GM23338 (cell line): ENCODE measurements around the gene CDC42BPB. TPM values are rescaled to one million over a fixed set of nuclear protein-coding genes. Genes with fewer than 3 reads are reported as not detected.
"Not testable (repeated sequence)": the region's sequence is repeated elsewhere in the genome, so short reads cannot be mapped to it uniquely, and the experiment has no call there.

ENCODE experiments used
- ATAC-seq: fragments of 200-7000 bp; cut with Tn5 transposase; 3 replicates; pipeline ENCODE4 v1.9.1; 2020
- DNase-seq: peaks from one replicate; pipeline ENCODE4 v3.0.0-alpha.2; 2015; ENCODE audit warnings: low spot score
- H2AFZ ChIP-seq: fragments of 200-600 bp; sonication (generic); 2 replicates; pipeline ENCODE4 v1.8.0; 2016; ENCODE audit warnings: antibody characterized with exemption, mild to moderate bottlenecking, moderate library complexity
- H3F3A ChIP-seq: fragments of 200-600 bp; sonication (generic); replicated peaks from 2 replicates; pipeline ENCODE4 v1.8.0; 2017; ENCODE audit warnings: antibody characterized with exemption, mixed run types, low read depth
- H3K27ac ChIP-seq: fragments of 200-600 bp; sonication (generic); 2 replicates; pipeline ENCODE4 v1.6.1; 2016; ENCODE audit warnings: low read depth
- H3K27me3 ChIP-seq: fragments of 200-600 bp; sonication (generic); 2 replicates; pipeline ENCODE4 v1.8.0; 2016; ENCODE audit warnings: mild to moderate bottlenecking, mixed run types, moderate library complexity; ENCODE audit not compliant: insufficient read depth
- H3K36me3 ChIP-seq: fragments of 200-600 bp; sonication (generic); 2 replicates; pipeline ENCODE4 v1.8.0; 2016; ENCODE audit warnings: mild to moderate bottlenecking; ENCODE audit not compliant: insufficient read depth
- H3K4me1 ChIP-seq: fragments of 200-600 bp; sonication (generic); 2 replicates; pipeline ENCODE4 v1.8.0; 2016; ENCODE audit warnings: mild to moderate bottlenecking, moderate library complexity; ENCODE audit not compliant: insufficient read depth
- H3K4me2 ChIP-seq: fragments of 200-600 bp; sonication (generic); 2 replicates; pipeline ENCODE4 v1.7.1; 2017; ENCODE audit warnings: mixed run types
- H3K4me3 ChIP-seq: fragments of 200-600 bp; sonication (generic); 2 replicates; pipeline ENCODE4 v1.6.1; 2016; ENCODE audit warnings: mixed run types
- H3K79me2 ChIP-seq: fragments of 200-600 bp; sonication (generic); replicated peaks from 2 replicates; pipeline ENCODE4 v1.8.0; 2017; ENCODE audit warnings: mild to moderate bottlenecking; ENCODE audit not compliant: insufficient read depth
- H3K9me2 ChIP-seq: fragments of 200-600 bp; sonication (generic); 2 replicates; pipeline ENCODE4 v1.8.0; 2017; ENCODE audit not compliant: insufficient read depth
- H4K20me1 ChIP-seq: fragments of 200-600 bp; sonication (generic); replicated peaks from 2 replicates; pipeline ENCODE4 v1.8.0; 2017; ENCODE audit warnings: mild to moderate bottlenecking; ENCODE audit not compliant: insufficient read depth
- H3K27ac Mint-ChIP-seq: 2 replicates; pipeline ENCODE4 v1.8.0; 2020; ENCODE audit warnings: inconsistent platforms, mild to moderate bottlenecking, moderate library complexity, mixed read lengths
- H3K27me3 Mint-ChIP-seq: 3 replicates; pipeline ENCODE4 v1.8.0; 2022; ENCODE audit warnings: low read depth, mild to moderate bottlenecking, moderate library complexity, mixed read lengths, inconsistent platforms; ENCODE audit not compliant: insufficient read depth, poor library complexity
- H3K36me3 Mint-ChIP-seq: 3 replicates; pipeline ENCODE4 v1.8.0; 2021; ENCODE audit warnings: low read depth, mild to moderate bottlenecking, inconsistent platforms, moderate library complexity, mixed read lengths
- H3K4me1 Mint-ChIP-seq: 3 replicates; pipeline ENCODE4 v1.8.0; 2020; ENCODE audit warnings: mild to moderate bottlenecking, inconsistent platforms, mixed read lengths
- H3K4me3 Mint-ChIP-seq: 3 replicates; pipeline ENCODE4 v1.8.0; 2021; ENCODE audit warnings: moderate library complexity, mild to moderate bottlenecking, inconsistent platforms, mixed read lengths
- H3K9me3 Mint-ChIP-seq: 3 replicates; pipeline ENCODE4 v1.8.0; 2020; ENCODE audit warnings: moderate library complexity, mild to moderate bottlenecking, inconsistent platforms, mixed read lengths
- CREB1 ChIP-seq: fragments of 250-450 bp; sonication (Bioruptor Pico); IDR thresholded peaks from 2 replicates; pipeline ENCODE4 v1.5.0; 2020; ENCODE audit warnings: low read depth, mild to moderate bottlenecking, moderate library complexity
- ETS1 ChIP-seq: IDR thresholded peaks from 2 replicates; pipeline ENCODE4 v1.6.1; 2016; ENCODE audit warnings: antibody characterized with exemption
- EZH2 ChIP-seq: fragments of 200-600 bp; sonication (generic); IDR thresholded peaks from one replicate; pipeline ENCODE4 v1.8.0; 2017; ENCODE audit warnings: antibody characterized with exemption, mild to moderate bottlenecking, low read depth; ENCODE audit not compliant: unreplicated experiment
- EZH2phosphoT487 ChIP-seq: fragments of 200-600 bp; sonication (generic); IDR thresholded peaks from one replicate; pipeline ENCODE4 v1.8.1; 2018; ENCODE audit warnings: antibody characterized with exemption; ENCODE audit not compliant: unreplicated experiment
- JUNB ChIP-seq: IDR thresholded peaks from one replicate; pipeline ENCODE4 v1.6.1; 2016; ENCODE audit warnings: antibody characterized with exemption; ENCODE audit not compliant: unreplicated experiment
- NANOG ChIP-seq: IDR thresholded peaks from 2 replicates; pipeline ENCODE4 v1.6.1; 2016; ENCODE audit warnings: antibody characterized with exemption, borderline replicate concordance
- REST ChIP-seq: IDR thresholded peaks from one replicate; pipeline ENCODE4 v1.6.1; 2018; ENCODE audit warnings: antibody characterized with exemption; ENCODE audit not compliant: unreplicated experiment
- STAT1 ChIP-seq: IDR thresholded peaks from one replicate; pipeline ENCODE4 v1.6.1; 2016; ENCODE audit warnings: antibody characterized with exemption; ENCODE audit not compliant: unreplicated experiment
- ZNF114 ChIP-seq: fragments of 250-450 bp; sonication (Bioruptor Pico); IDR thresholded peaks from 2 replicates; pipeline ENCODE4 v1.5.0; 2020; ENCODE audit warnings: mild to moderate bottlenecking, moderate library complexity
- ZNF331 ChIP-seq: fragments of 250-450 bp; sonication (Bioruptor Pico); IDR thresholded peaks from 2 replicates; pipeline ENCODE4 v1.5.0; 2020; ENCODE audit warnings: low read depth, mild to moderate bottlenecking, moderate library complexity
- ZNF462 ChIP-seq: fragments of 250-450 bp; sonication (Bioruptor Pico); IDR thresholded peaks from 2 replicates; pipeline ENCODE4 v1.5.0; 2020; ENCODE audit warnings: mild to moderate bottlenecking, moderate library complexity
- polyA plus RNA-seq: library from polyadenylated mRNA; unstranded; fragments of >200 nt; fragmentation: Nextera tagmentation; extraction: Ambion mirVana; gene quantifications from 2 replicates; pipeline ENCODE4 v1.2.1, GENCODE V29; 2016
- total RNA-seq: library from RNA; depleted of rRNA; stranded (reverse); fragments of >200 nt; shearing (Covaris generic); gene quantifications from 2 replicates; pipeline ENCODE4 v1.2.3, GENCODE V29; 2014

CDC42BPB gene
- total and polyA plus RNA-seq, 2 experiments from 2014 or later, result 12.3 to 127 TPM

GRCh38 chr14:102897299-102898027 lies 159.9 kb downstream of the CDC42BPB start:
- Mint-ChIP-seq H3K9me3 (no peaks in the 10 kb centered on the region), H3K27ac (no peak overlapping the region), H3K4me3 (no peak overlapping the region), H3K27me3 (peaks cover 4% of the 10 kb centered on the region), H3K36me3 (no peaks in the 10 kb centered on the region; the same call in 2 of the 3 replicates), H3K4me1 (peaks cover 4% of the 10 kb centered on the region; the same call in 2 of the 3 replicates)
- Histone ChIP-seq H2AFZ (no peak overlapping the region), H3K4me1 (no peaks in the 10 kb centered on the region), H3K4me2 (no peak overlapping the region), H4K20me1 (no peaks in the 10 kb centered on the region), H3K36me3 (no peaks in the 10 kb centered on the region), H3K27me3 (no peaks in the 10 kb centered on the region), H3K79me2 (no peaks in the 10 kb centered on the region), H3F3A (0 out of 2 replicates have a peak, but pooled peaks cover 4% of the 10 kb centered on the region), H3K9me2 (no peaks in the 10 kb centered on the region), H3K4me3 (no peak overlapping the region), H3K27ac (no peak overlapping the region)
- ATAC-seq, result no peak
- no peak for TF ChIP-seq NANOG
- TF ChIP-seq STAT1, result no peak
- TF ChIP-seq REST, result no peak
- TF ChIP-seq ZNF114 (CRISPR knock-in tag), result no peak
- no peak for TF ChIP-seq EZH2phosphoT487
- TF ChIP-seq ZNF462 (CRISPR knock-in tag), result no peak
- TF ChIP-seq JUNB, result no peak
- no peak for TF ChIP-seq ETS1
- no peak for TF ChIP-seq EZH2
- TF ChIP-seq CREB1 (CRISPR knock-in tag), result no peak
- TF ChIP-seq ZNF331, result no peak
- no peak for DNase-seq

- not testable (repeated sequence) for H3F3A ChIP-seq, H3K36me3 ChIP-seq, DNase-seq, H3K9me3 Mint-ChIP-seq, H3K27ac ChIP-seq, H3K4me1 ChIP-seq, H3K36me3 Mint-ChIP-seq, H3K27ac Mint-ChIP-seq, H3K27me3 Mint-ChIP-seq, H3K27me3 ChIP-seq, H3K9me2 ChIP-seq, H3K79me2 ChIP-seq, H3K4me3 ChIP-seq, H3K4me2 ChIP-seq, H3K4me1 Mint-ChIP-seq, H4K20me1 ChIP-seq, H3K4me3 Mint-ChIP-seq, ATAC-seq, H2AFZ ChIP-seq
Observed at GRCh38 chr14:102896735-102897134, 160.6 kb downstream of the CDC42BPB start.
